ENCODE results near the gene MDN1. TPM values are rescaled to one million over a fixed set of nuclear protein-coding genes. Genes with fewer than 3 reads are reported as not detected.

Gene MDN1
- total RNA-seq, 1 donor from 2014 or later: 29.6 TPM

DNA sequence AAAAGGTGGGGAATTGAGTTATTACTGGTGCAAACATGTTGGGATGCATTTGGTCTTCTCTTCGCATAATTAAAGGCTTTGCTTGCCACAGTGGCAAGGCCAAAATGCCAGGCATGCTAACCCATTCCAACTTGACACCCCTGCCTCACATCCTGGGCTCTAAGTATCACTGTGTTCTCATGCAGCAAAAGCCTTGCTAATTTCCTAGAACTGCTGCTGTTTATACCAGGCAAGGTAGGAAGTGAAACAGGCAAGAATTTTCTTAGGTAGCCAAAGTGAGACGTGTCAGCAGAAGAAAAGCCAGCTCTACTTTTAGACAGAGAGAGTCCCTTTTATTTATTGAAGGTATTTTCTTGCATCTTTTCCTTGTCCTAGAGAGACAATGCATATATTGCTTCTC lies 222.2 kb downstream of the MDN1 start:
- Histone ChIP-seq H3K27ac (no peak overlapping the region), H3K9me3 (no peaks in the 10 kb centered on the region), H3K27me3 (ENCODE audit: low read depth) (no peaks in the 10 kb centered on the region), H3K4me3 (no peak overlapping the region), H3K4me1 (no peaks in the 10 kb centered on the region), H3K36me3 (no peaks in the 10 kb centered on the region)
- ATAC-seq: no peak
- TF ChIP-seq, protein P1, sequence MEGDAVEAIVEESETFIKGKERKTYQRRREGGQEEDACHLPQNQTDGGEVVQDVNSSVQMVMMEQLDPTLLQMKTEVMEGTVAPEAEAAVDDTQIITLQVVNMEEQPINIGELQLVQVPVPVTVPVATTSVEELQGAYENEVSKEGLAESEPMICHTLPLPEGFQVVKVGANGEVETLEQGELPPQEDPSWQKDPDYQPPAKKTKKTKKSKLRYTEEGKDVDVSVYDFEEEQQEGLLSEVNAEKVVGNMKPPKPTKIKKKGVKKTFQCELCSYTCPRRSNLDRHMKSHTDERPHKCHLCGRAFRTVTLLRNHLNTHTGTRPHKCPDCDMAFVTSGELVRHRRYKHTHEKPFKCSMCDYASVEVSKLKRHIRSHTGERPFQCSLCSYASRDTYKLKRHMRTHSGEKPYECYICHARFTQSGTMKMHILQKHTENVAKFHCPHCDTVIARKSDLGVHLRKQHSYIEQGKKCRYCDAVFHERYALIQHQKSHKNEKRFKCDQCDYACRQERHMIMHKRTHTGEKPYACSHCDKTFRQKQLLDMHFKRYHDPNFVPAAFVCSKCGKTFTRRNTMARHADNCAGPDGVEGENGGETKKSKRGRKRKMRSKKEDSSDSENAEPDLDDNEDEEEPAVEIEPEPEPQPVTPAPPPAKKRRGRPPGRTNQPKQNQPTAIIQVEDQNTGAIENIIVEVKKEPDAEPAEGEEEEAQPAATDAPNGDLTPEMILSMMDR (IDR thresholded peaks at IDR 0.05): no peak
- intact Hi-C loops (cut with DNase I): no loop called here
- no peak for DNase-seq

DNA sequence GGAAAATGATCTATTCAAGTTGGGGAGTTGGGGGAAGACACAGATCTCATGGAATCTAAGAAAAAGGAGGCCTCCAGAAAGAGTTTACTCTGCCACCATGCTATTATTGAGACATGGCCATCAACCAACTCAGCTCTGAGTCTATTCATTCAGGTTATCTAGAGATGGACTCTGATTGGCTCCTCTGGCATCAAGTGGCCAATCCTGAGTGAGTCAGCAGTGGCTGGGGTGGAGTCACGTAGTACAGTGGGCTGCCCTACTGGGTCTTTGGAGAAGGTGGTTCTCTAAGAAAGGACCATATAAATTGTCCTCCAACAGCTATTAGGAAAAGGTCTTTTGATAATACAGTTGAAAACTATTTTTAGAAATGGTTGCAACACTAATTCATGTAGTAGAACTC lies 223.1 kb downstream of the MDN1 start:
- ATAC-seq: peak in 1 of 2 donors; percentile 56
- H3K9me3 ChIP-seq: no peaks in the 10 kb centered on the region
- H3K27ac ChIP-seq: no peak overlapping the region
- intact Hi-C loops (cut with DNase I): no loop called here
- no peaks in the 10 kb centered on the region for H3K36me3 ChIP-seq
- DNase-seq: no peak
- H3K4me3 ChIP-seq: no peak overlapping the region
- H3K27me3 ChIP-seq (ENCODE audit: low read depth): no peaks in the 10 kb centered on the region
- H3K4me1 ChIP-seq: no peaks in the 10 kb centered on the region
- TF ChIP-seq, protein P1 (IDR thresholded peaks at IDR 0.05): no peak

DNA sequence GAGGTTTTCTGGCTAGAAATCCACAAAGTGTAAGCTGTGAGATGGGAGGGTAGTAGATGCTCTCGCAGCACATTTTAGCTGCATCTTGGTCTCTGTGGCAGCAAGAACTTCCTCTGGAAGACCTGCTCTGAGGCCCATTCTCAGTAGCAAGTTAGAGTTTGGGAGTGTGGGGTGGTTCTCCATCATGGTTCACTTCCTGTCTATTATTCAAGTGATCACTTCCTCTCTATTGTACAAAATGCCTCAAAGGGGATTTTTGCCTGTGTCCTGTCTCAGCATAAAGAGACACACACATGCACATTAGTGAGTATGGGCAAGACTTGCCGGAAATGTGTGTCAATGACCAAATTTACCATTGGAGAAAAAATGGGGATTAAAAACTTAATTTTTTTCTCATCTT lies 223.5 kb downstream of the MDN1 start:
- Histone ChIP-seq H3K4me3 (no peak overlapping the region), H3K27ac (no peak overlapping the region), H3K27me3 (ENCODE audit: low read depth) (no peaks in the 10 kb centered on the region), H3K4me1 (no peaks in the 10 kb centered on the region), H3K36me3 (no peaks in the 10 kb centered on the region), H3K9me3 (no peaks in the 10 kb centered on the region)
- intact Hi-C loops (cut with DNase I): no loop called here
- ATAC-seq (no peak), DNase-seq (no peak)
- TF ChIP-seq, protein P1 (IDR thresholded peaks at IDR 0.05): no peak

Other genes with a start within 250 kb of the MDN1 start
- 35.5 TPM for gene LYRM2, start 181.0 kb downstream of the MDN1 start, total RNA-seq
- 18.3 TPM for gene CASP8AP2, start 10.1 kb upstream of the MDN1 start, total RNA-seq
- gene GJA10, start 74.7 kb upstream of the MDN1 start, total RNA-seq: not detected

Measured in lower lobe of right lung (tissue), 2 donors.